HepG2 (cell line): ENCODE data around the gene DNASE1L2. TPM values are rescaled to one million over a fixed set of nuclear protein-coding genes. Genes with fewer than 3 reads are reported as not detected.

Experiments
- ATAC-seq: fragments of 200-7000 bp; cut with Tn5 transposase; 3 replicates; pipeline ENCODE4 v1.9.1; 2020; ENCODE audit warnings: mild to moderate bottlenecking, moderate library complexity
- BruUV-seq: library from RNA; stranded (reverse); fragments of 400-500 nt; replicated peaks from 2 replicates; lab custom pipeline; 2021; lab: Mats Ljungman, UMichigan
- CTCF ChIA-PET: fragments of 300-600 bp; formaldehyde crosslinking; extraction: SDS; loops from one replicate; lab custom pipeline; 2021; ENCODE audit warnings: low total read pairs, inconsistent platforms, low intra/inter-chr PET ratio; lab: Yijun Ruan, JAX
- POLR2A ChIA-PET: fragments of 350-600 bp; sonication (Branson Sonifier 250); formaldehyde crosslinking; loops from one replicate; lab custom pipeline; 2020; ENCODE audit warnings: antibody characterized with exemption, inconsistent platforms; lab: Yijun Ruan, JAX
- DNase-seq: peaks from one replicate; pipeline ENCODE4 v3.0.0-alpha.2; 2015; ENCODE audit warnings: low spot score
- FAIRE-seq: peaks from 3 replicates; lab custom pipeline; 2011; peaks lifted over from hg19 to GRCh38; lab: Jason Lieb, UNC
- H2AFZ ChIP-seq: one replicate; pipeline ENCODE4 v1.6.1; 2011; ENCODE audit warnings: low read length, inconsistent platforms
- H3K27ac ChIP-seq: fragments of 300-600 bp; 3 replicates; pipeline ENCODE4 v1.8.0; 2011; ENCODE audit warnings: mixed run types, mild to moderate bottlenecking, mixed read lengths, low read length, inconsistent platforms; ENCODE audit not compliant: insufficient read depth; ENCODE audit errors: extremely low read length
- H3K27me3 ChIP-seq, 2 experiments: fragments of 200-600 bp in 1 of 2; 2 replicates in 1 of 2; 3 replicates in 1 of 2; pipeline versions ENCODE4 v1.6.0 to v1.8.0; 2011; ENCODE audit warnings: low read length in 2 of 2, mild to moderate bottlenecking in 2 of 2, moderate library complexity in 2 of 2, inconsistent platforms in 1 of 2; ENCODE audit not compliant: insufficient read depth in 2 of 2, control insufficient read depth in 1 of 2
- H3K36me3 ChIP-seq, 2 experiments: fragments of 200-600 bp in 1 of 2; replicated peaks in 1 of 2; 2 replicates in 1 of 2; 3 replicates in 1 of 2; pipeline versions ENCODE4 v1.5.1 to v1.8.0; 2011; ENCODE audit warnings: low read length in 2 of 2, inconsistent platforms in 1 of 2; ENCODE audit not compliant: insufficient read depth in 2 of 2, control insufficient read depth in 1 of 2
- H3K4me1 ChIP-seq: 2 replicates; pipeline ENCODE4 v1.5.1; 2012; ENCODE audit warnings: low read length, inconsistent platforms; ENCODE audit not compliant: insufficient read depth
- H3K4me2 ChIP-seq: 2 replicates; pipeline ENCODE4 v1.6.0; 2011; ENCODE audit warnings: low read depth, low read length, inconsistent platforms
- H3K4me3 ChIP-seq, 3 experiments: fragments of 200-600 bp in 1 of 3; sonication (generic), shearing (Covaris generic) in 1 of 3; replicated peaks in 1 of 3; 2 replicates each; pipeline ENCODE4 v1.5.1; 2011 to 2016; ENCODE audit warnings: low read length in 3 of 3, inconsistent platforms in 2 of 3, low read depth in 2 of 3, mild to moderate bottlenecking in 2 of 3, control low read depth in 1 of 3, mixed read lengths in 1 of 3; ENCODE audit not compliant: insufficient read depth in 1 of 3
- H3K79me2 ChIP-seq: one replicate; pipeline ENCODE4 v1.6.1; 2011; ENCODE audit warnings: low read length, inconsistent platforms; ENCODE audit not compliant: insufficient read depth
- H3K9ac ChIP-seq: 2 replicates; pipeline ENCODE4 v1.6.0; 2011; ENCODE audit warnings: mild to moderate bottlenecking, low read depth, low read length, inconsistent platforms; ENCODE audit not compliant: insufficient read depth
- H3K9me3 ChIP-seq: 2 replicates; pipeline ENCODE4 v1.5.1; 2012; ENCODE audit warnings: mild to moderate bottlenecking, low read length
- H4K20me1 ChIP-seq: 2 replicates; pipeline ENCODE4 v1.6.0; 2011; ENCODE audit warnings: inconsistent platforms, mild to moderate bottlenecking, low read length, moderate library complexity; ENCODE audit not compliant: insufficient read depth
- ATF6 ChIP-seq: sonication (generic); formaldehyde crosslinking; conservative IDR thresholded peaks from 2 replicates; pipeline ENCODE4 v1.4.0; 2020; ENCODE audit warnings: missing genetic modification reagents
- HIVEP1 ChIP-seq: sonication (generic); formaldehyde crosslinking; IDR thresholded peaks from 2 replicates; pipeline ENCODE4 v1.4.0; 2020; ENCODE audit warnings: mild to moderate bottlenecking, missing genetic modification reagents
- HMGXB4 ChIP-seq, 2 experiments: sonication (generic) in 1 of 2; formaldehyde crosslinking in 1 of 2; IDR thresholded peaks; 2 replicates each; pipeline versions ENCODE4 v1.4.0 to v1.6.1; 2018 to 2020; ENCODE audit warnings: missing genetic modification reagents in 2 of 2, borderline replicate concordance in 1 of 2, low read depth in 1 of 2, mild to moderate bottlenecking in 1 of 2, missing biosample characterization in 1 of 2
- HNRNPK ChIP-seq: fragments of 200-400 bp; formaldehyde crosslinking; IDR thresholded peaks from 2 replicates; pipeline ENCODE4 v1.6.1; 2018; ENCODE audit warnings: low read length, low read depth, moderate library complexity, mild to moderate bottlenecking; ENCODE audit not compliant: poor library complexity, severe bottlenecking
- MAF1 ChIP-seq: sonication (generic); formaldehyde crosslinking; IDR thresholded peaks from 2 replicates; pipeline ENCODE4 v1.5.0; 2020; ENCODE audit warnings: missing genetic modification reagents, borderline replicate concordance
- NFYB ChIP-seq: sonication (generic); formaldehyde crosslinking; IDR thresholded peaks from 2 replicates; pipeline ENCODE4 v1.4.0; 2020; ENCODE audit warnings: missing genetic modification reagents
- PHF8 ChIP-seq: sonication (generic); formaldehyde crosslinking; IDR thresholded peaks from 2 replicates; pipeline ENCODE4 v1.5.0; 2020; ENCODE audit warnings: missing genetic modification reagents
- SMARCE1 ChIP-seq: fragments of 450-650 bp; IDR thresholded peaks from 2 replicates; pipeline ENCODE4 v1.6.1; 2017; ENCODE audit warnings: borderline replicate concordance
- ZBTB44 ChIP-seq: sonication (generic); formaldehyde crosslinking; IDR thresholded peaks from 2 replicates; pipeline ENCODE4 v1.4.0; 2020; ENCODE audit warnings: missing genetic modification reagents
- ZSCAN31 ChIP-seq: sonication (generic); formaldehyde crosslinking; IDR thresholded peaks from 2 replicates; pipeline ENCODE4 v1.5.0; 2020; ENCODE audit warnings: low read depth, mild to moderate bottlenecking, missing genetic modification reagents
- WGBS: methylation state at CpG from one replicate; pipeline ENCODE4 v1.1.6; 2017; ENCODE audit warnings: low lambda C conversion rate; 5-methylcytosine and 5-hydroxymethylcytosine counted together
- in situ Hi-C: cut with HindIII; loops from 2 replicates; pipeline ENCODE4 v1.10.0; 2017; ENCODE audit warnings: low pct_unique_long_range_greater_than_20kb; ENCODE audit not compliant: extremely low pct_ligation_motif_present
- intact Hi-C: fragments of 100-400 bp; cut with micrococcal nuclease; formaldehyde crosslinking; loops from one replicate; pipeline ENCODE4 v1.10.0; 2022; ENCODE audit not compliant: unreplicated experiment
- polyA plus RNA-seq, 8 experiments: library from polyadenylated mRNA; depleted of rRNA in 3 of 8; stranded (reverse) in 7 of 8; unstranded in 1 of 8; fragments of >200 nt; fragmentation: Illumina TruSeq in 4 of 8; extraction: Trizol in 4 of 8; gene quantifications; 2 replicates each; pipeline versions ENCODE4 v1.2.1 to v1.2.3, GENCODE V29; 2011 to 2016; ENCODE audit warnings: low read depth in 4 of 8, missing spikeins in 1 of 8, mixed read lengths in 1 of 8; ENCODE audit not compliant: insufficient read depth in 1 of 8
- total RNA-seq, 5 experiments: library from RNA; depleted of rRNA; stranded (reverse); fragments of >200 nt; fragmentation: Illumina TruSeq; extraction: Trizol; gene quantifications; 2 replicates each; pipeline ENCODE4 v1.2.3, GENCODE V29; 2016; ENCODE audit warnings: low read depth in 1 of 5

Gene DNASE1L2
- total and polyA plus RNA-seq, 2 of the 13 experiments (the other 11 are each of a cell fraction or from before 2014, with no cell fraction given), result 0.44 to 0.50 TPM

- ChIA-PET POLR2A (no interaction called here), CTCF (no interaction called here)
- 73% methylated on average over 15 of the region's 35 CpGs for WGBS
- no peak for FAIRE-seq
- BruUV-seq, result no TSS peak
- Histone ChIP-seq H3K4me1 (no peaks in the 10 kb centered on the region), H3K9ac (no peak overlapping the region), H4K20me1 (no peaks in the 10 kb centered on the region), H3K27me3 (peaks cover 32 to 80% of the 10 kb centered on the region in 2 experiments; a peak in 4 of 5 replicates), H3K27ac (no peak overlapping the region), H3K79me2 (no peaks in the 10 kb centered on the region), H3K9me3 (no peaks in the 10 kb centered on the region), H3K36me3 (no peaks in the 10 kb centered on the region), H3K4me2 (no peak overlapping the region), H3K4me3 (no peak overlapping the region; a peak in 1 of 6 replicates), H2AFZ (no peak overlapping the region)
- no peak for ATAC-seq
- intact Hi-C loops (no loop called here), in situ Hi-C loops (no loop called here)
- DNase-seq, result no peak
- no peak for TF ChIP-seq MAF1
- TF ChIP-seq NFYB (CRISPR knock-in tag), result no peak
- TF ChIP-seq ZBTB44 (CRISPR knock-in tag), result no peak
- no peak for TF ChIP-seq HNRNPK
- TF ChIP-seq ZSCAN31, result no peak
Measured at GRCh38 chr16:2284797-2285576, 48.7 kb downstream of the DNASE1L2 start.

DNA sequence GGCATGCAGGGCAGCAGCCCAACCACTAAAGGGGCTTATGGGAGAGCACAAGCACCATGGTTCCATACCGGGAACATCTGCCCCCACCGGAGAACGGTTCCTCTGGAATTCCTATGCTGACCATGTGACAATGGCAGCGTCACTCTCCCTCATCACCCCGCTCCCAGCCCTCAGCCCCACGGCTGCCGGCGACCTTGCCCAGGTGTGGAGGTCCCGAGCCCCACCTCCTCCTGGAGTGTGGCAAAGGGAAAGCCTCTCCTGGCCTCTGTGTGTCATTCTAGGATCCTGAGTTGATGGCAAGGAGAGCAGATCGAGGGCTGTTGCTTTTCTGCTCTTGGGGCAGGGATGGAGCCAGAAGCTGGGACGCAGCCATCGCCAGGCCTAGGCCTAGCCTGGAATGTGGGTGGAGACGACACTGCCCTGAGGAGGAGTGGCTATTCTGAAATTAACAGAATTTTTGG lies 49.5 kb downstream of the DNASE1L2 start:
- BruUV-seq, result no TSS peak
- no peaks in the 10 kb centered on the region for H4K20me1 ChIP-seq
- no peak for FAIRE-seq
- peaks cover 30 to 79% of the 10 kb centered on the region in 2 experiments; a peak in 4 of 5 replicates for H3K27me3 ChIP-seq
- ChIA-PET POLR2A (no interaction called here), CTCF (no interaction called here)
- 47% methylated on average over 3 of the region's 13 CpGs for WGBS
- no peak overlapping the region for H3K4me3 ChIP-seq
- no peak for ATAC-seq
- H3K36me3 ChIP-seq, result no peaks in the 10 kb centered on the region
- intact Hi-C loops, result no loop called here
- in situ Hi-C loops, result no loop called here
- no peak for DNase-seq
- H3K27ac ChIP-seq, result no peak overlapping the region
- no peak overlapping the region for H2AFZ ChIP-seq
- no peak overlapping the region for H3K9ac ChIP-seq
- no peaks in the 10 kb centered on the region for H3K79me2 ChIP-seq
- no peak overlapping the region for H3K4me2 ChIP-seq
- no peaks in the 10 kb centered on the region for H3K9me3 ChIP-seq
- H3K4me1 ChIP-seq, result no peaks in the 10 kb centered on the region
- TF ChIP-seq PHF8 (CRISPR knock-in tag) (no peak), HMGXB4 (CRISPR knock-in tag; IDR thresholded peaks at IDR 0.05; ENCODE audit: borderline replicate concordance in 1 of 2, low read depth in 1 of 2) (no peak), SMARCE1 (no peak), HIVEP1 (CRISPR knock-in tag) (no peak), ATF6 (no peak)
